ENCODE results near the gene RNF41. TPM values are rescaled to one million over a fixed set of nuclear protein-coding genes. Genes with fewer than 3 reads are reported as not detected.
"Not testable (repeated sequence)": the region's sequence is repeated elsewhere in the genome, so short reads cannot be mapped to it uniquely, and the experiment has no call there.

The RNF41 gene
- total RNA-seq, 2 donors from 2014 or later, result 31.4 to 33.0 TPM

DNA sequence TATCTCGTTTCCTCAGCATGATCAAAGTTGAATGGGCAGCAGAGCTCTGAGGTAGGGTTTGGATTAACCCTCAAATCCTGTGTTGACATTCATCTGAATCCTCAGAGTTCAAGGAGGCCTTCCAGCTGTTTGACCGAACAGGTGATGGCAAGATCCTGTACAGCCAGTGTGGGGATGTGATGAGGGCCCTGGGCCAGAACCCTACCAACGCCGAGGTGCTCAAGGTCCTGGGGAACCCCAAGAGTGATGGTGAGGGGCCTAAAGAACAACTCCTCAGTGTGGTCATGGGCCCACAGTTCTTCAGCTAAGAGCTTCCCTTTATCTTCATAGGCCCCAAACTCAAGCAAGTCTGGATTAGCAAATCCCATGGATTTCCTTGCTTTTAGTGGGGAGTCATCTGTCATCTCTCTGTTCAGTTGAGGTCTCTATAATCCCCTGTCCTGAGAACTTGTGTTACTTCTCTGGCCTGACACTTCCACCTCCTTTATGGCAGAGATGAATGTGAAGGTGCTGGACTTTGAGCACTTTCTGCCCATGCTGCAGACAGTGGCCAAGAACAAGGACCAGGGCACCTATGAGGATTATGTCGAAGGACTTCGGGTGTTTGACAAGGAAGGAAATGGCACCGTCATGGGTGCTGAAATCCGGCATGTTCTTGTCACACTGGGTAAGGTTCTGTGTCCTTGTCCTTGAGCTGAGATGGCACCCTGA, 62.1 kb downstream of the RNF41 start:
- Mint-ChIP-seq H3K27me3 (no peaks in the 10 kb centered on the region), H3K4me3 (peak overlapping the region; percentile 99), H3K9me3 (no peaks in the 10 kb centered on the region), H3K27ac (peak overlapping the region; percentile 92), H3K36me3 (ENCODE audit: low read depth) (peaks cover 91% of the 10 kb centered on the region), H3K4me1 (peaks cover 14% of the 10 kb centered on the region)
- ATAC-seq (replicated peaks), result no peak

GRCh38 chr12:56158926-56159461, 62.7 kb downstream of the RNF41 start:
- peaks cover 84% of the 10 kb centered on the region for H3K36me3 Mint-ChIP-seq (ENCODE audit: low read depth)
- peak overlapping the region; percentile 92 for H3K27ac Mint-ChIP-seq
- no peaks in the 10 kb centered on the region for H3K27me3 Mint-ChIP-seq
- H3K4me3 Mint-ChIP-seq, result peak overlapping the region; percentile 99
- no peaks in the 10 kb centered on the region for H3K9me3 Mint-ChIP-seq
- ATAC-seq (replicated peaks), result peak; percentile 11
- H3K4me1 Mint-ChIP-seq, result peaks cover 14% of the 10 kb centered on the region

DNA sequence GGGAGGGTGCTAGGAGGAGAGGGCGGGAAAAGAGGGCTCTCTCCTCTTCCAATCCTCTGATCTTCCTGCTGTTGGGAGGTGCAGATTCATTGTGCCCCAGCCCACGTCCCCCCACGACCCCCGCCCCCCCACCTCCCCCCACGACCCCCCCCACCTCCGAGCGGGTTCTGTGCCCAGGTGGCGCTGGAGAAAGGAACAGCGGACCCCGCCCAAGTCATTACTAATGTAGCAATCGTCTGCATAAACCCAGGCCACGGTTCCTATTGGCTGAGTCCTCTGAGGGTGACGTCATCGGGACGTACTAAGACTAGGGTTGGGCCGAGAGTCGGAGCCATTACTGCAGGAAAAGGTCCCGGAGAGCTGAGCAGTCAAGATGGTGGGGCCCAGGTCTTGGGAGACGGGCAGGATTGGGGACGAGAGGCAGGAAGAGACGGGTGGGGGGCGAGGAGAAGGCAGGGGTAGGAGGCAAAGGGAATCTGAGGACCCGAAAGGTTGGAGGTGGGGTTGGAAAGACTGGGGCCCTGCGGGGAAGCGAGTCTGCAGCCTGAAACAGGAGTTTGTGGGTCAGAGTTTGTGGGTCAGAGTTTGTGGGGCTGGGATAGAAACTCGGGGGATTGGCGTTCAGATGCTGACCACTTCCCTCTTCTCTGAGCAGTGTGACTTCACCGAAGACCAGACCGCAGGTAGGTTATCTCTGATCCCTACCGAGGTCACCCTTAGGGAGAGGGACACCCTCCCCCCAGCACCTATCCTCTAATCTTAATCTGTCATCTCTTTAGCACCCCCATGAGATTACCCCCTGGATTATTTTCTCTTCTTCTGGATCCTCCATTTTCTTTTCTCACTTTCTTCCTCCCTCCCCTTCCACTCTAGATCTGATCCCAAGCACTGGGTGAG, 63.4 kb downstream of the RNF41 start, which contains the start of gene MYL6:
Gene MYL6, plus strand, starts transcription at position 331 of the 897 bp plus-strand sequence. Its CDS starts 43 bp downstream, at position 374.
- ATAC-seq (replicated peaks), result peak; percentile 89
- Mint-ChIP-seq H3K27ac (peak within 1 kb of the TSS; percentile 92), H3K9me3 (no peaks in the 10 kb centered on the region), H3K36me3 (ENCODE audit: low read depth) (peaks cover 77% of the 10 kb centered on the region), H3K27me3 (no peaks in the 10 kb centered on the region), H3K4me1 (peaks cover 14% of the 10 kb centered on the region), H3K4me3 (peak within 1 kb of the TSS; percentile 99)

DNA sequence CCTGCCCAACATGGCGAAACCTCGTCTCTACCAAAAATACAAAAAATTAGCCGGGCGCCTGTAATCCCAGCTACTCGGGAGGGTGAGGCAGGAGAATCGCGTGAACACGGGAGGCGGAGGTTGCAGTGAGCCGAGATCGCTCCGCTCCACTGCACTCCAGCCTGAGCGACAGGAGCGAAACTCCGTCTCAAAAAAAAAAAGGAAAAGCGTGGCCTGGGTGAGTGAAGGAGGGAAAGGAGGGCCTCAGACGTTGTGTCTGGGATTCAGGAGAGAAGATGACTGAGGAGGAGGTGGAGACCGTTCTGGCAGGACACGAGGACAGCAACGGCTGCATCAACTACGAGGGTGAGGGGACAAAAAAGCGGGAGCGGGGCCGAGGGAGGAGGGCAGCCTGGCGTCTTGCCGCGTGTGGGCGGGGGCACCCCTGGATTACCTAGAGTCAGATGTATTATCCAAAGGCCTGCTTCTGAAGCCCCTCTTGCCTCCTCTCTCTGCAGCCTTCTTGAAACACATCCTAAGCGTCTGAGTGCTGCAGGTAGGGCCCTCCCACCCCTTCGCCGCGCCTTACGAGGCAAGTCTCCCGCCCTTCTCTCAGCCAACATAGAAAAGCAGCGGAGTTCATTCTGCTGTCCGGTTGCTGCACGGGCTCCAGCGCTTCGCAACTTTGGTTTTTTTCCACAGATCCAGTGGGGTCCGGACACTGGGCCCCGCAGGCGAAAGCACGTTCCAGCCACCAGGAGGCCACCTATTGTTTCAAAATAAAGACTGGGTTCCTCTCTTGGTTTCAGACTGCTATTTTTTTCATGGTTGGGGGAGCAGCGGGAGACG, 64.3 kb downstream of the RNF41 start:
- Mint-ChIP-seq H3K4me3 (peak overlapping the region; percentile 99), H3K36me3 (ENCODE audit: low read depth) (peaks cover 68% of the 10 kb centered on the region), H3K27me3 (no peaks in the 10 kb centered on the region), H3K4me1 (peaks cover 14% of the 10 kb centered on the region), H3K27ac (peak overlapping the region; percentile 92), H3K9me3 (no peaks in the 10 kb centered on the region)
- peak; percentile 44 for ATAC-seq (replicated peaks)

DNA sequence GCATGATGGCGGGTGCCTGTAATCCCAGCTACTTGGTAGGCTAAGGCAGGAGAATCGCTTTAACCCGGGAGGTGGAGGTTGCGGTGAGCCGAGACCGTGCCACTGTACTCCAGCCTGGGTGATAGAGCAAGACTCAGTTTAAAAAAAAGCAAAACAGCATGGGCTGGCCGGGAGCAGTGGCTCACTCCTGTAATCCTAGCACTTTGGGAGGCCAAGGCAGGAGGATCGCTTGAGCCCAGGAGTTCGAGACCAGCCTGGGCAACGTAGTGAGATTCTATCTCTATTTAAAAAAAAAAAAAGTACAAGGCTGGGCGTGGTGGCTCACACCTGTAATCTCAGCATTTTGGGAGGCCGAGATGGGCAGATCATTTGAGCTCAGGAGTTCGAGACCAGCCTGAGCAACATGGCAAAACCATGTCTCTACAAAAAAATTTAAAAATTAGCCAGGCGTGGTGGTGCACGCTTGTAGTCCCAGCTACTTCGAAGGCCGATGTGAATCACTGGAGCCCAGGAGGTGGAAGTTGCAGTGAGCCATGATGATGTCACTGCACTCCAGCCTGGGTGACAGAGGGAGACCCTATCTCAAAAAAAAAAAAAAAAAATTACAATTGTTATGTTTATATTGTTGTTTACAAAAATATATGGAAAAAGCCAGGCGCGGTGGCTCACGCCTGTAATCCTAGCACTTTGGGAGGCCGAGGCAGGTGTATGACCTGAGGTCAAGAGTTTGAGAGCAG, 65.1 kb downstream of the RNF41 start:
- H3K9me3 Mint-ChIP-seq; ATAC-seq (replicated peaks); H3K27me3 Mint-ChIP-seq: not testable (repeated sequence)
- H3K36me3 Mint-ChIP-seq (ENCODE audit: low read depth), result peaks cover 61% of the 10 kb centered on the region
- peak overlapping the region; percentile 99 for H3K4me3 Mint-ChIP-seq
- peak overlapping the region; percentile 92 for H3K27ac Mint-ChIP-seq
- H3K4me1 Mint-ChIP-seq, result peaks cover 12% of the 10 kb centered on the region

DNA sequence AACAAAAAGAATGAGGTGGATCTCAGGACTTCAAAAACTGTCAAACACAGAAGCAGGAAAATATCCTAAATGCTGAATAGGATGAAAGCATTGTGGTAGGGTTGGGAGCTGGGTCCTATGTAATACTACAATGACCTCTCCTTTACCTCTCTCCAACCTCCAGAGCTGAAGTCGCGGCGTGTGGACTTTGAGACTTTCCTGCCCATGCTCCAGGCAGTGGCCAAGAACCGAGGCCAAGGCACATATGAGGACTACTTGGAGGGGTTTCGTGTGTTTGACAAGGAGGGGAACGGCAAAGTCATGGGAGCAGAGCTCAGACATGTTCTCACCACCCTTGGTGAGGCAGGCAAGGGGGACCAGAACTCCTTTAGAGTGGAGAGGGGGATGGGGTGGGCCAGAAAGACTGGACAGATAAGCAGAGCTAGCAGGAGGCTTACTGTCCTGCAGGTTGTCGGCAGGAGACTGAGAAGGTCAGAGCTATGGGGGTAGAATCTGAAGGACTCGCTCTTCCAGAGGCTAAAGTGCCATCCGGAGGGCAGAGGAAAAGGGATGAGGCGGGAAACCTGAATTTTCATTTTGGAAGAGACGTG, 66.4 kb downstream of the RNF41 start:
- no peak overlapping the region for H3K27ac Mint-ChIP-seq

GRCh38 chr12:56154818-56155217, 66.9 kb downstream of the RNF41 start:
- Mint-ChIP-seq H3K36me3 (ENCODE audit: low read depth) (peaks cover 47% of the 10 kb centered on the region), H3K4me1 (peaks cover 6% of the 10 kb centered on the region), H3K4me3 (peak overlapping the region; percentile 99), H3K9me3 (no peaks in the 10 kb centered on the region), H3K27me3 (no peaks in the 10 kb centered on the region), H3K27ac (no peak overlapping the region)
- no peak for ATAC-seq (replicated peaks)

More for the DNA sequence above, 66.4 kb downstream of the RNF41 start:
- Mint-ChIP-seq H3K9me3 (no peaks in the 10 kb centered on the region), H3K27me3 (no peaks in the 10 kb centered on the region), H3K4me3 (peak overlapping the region; percentile 99), H3K36me3 (ENCODE audit: low read depth) (peaks cover 52% of the 10 kb centered on the region), H3K4me1 (peaks cover 12% of the 10 kb centered on the region)
- no peak for ATAC-seq (replicated peaks)

DNA sequence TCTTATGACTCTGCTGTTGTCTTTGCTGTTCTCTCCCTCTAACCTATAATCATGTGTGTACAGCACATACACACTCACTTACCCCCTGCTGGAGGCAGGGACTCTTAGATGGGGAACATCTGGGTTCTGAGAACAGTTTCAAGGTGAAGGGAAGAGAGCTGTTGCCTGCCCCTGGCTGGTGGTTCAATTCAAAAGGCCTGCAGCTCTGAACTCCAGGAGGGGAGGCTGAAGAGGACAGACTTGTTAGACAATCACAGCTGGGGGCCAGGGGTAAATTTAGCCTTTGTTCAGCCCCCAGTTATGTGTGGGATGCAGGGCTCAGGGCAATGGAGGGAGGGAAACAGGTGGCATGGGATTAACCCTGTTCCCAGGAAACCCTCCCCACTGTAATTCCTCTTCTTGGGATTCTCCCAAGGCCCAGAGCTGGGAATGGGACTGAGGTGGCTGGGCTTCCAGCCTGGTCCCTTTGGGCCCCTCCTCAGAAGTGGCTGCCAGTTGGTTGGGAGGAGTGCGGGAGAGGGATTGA, 67.4 kb downstream of the RNF41 start:
- Mint-ChIP-seq H3K4me1 (peaks cover 6% of the 10 kb centered on the region), H3K36me3 (ENCODE audit: low read depth) (peaks cover 42% of the 10 kb centered on the region), H3K9me3 (no peaks in the 10 kb centered on the region), H3K27ac (no peak overlapping the region), H3K27me3 (no peaks in the 10 kb centered on the region), H3K4me3 (no peak overlapping the region)
- no peak for ATAC-seq (replicated peaks)

DNA sequence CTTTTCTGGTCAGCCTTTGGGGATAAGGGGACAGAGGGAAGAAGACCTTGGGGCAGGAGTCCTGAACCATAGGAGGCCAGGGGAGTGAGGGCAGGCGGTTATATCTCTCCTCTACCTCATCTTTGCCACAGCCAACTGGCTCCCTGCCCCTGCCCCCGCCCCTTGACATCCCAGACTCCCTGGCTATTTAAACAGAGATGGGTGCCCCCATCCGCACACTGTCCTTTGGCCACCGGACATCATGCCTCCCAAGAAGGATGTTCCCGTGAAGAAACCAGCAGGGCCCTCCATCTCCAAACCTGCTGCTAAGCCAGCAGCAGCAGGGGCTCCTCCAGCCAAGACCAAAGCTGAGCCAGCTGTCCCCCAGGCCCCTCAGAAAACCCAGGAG, 68.0 kb downstream of the RNF41 start:
- peaks cover 6% of the 10 kb centered on the region for H3K4me1 Mint-ChIP-seq
- H3K27ac Mint-ChIP-seq, result peak overlapping the region; percentile 90

GRCh38 chr12:56152756-56153677, 68.7 kb downstream of the RNF41 start:
- no peak for ATAC-seq (replicated peaks)
- Mint-ChIP-seq H3K27ac (peak overlapping the region; percentile 90), H3K36me3 (ENCODE audit: low read depth) (peaks cover 29% of the 10 kb centered on the region), H3K9me3 (no peaks in the 10 kb centered on the region), H3K4me1 (peaks cover 6% of the 10 kb centered on the region), H3K27me3 (no peaks in the 10 kb centered on the region), H3K4me3 (peak overlapping the region; percentile 81)

More for the DNA sequence above, 68.0 kb downstream of the RNF41 start:
- Mint-ChIP-seq H3K9me3 (no peaks in the 10 kb centered on the region), H3K27me3 (no peaks in the 10 kb centered on the region), H3K4me3 (peak overlapping the region; percentile 81), H3K36me3 (ENCODE audit: low read depth) (peaks cover 35% of the 10 kb centered on the region)
- ATAC-seq (replicated peaks), result no peak
